ENCODE data around the gene ZNF14.
"Not testable (repeated sequence)": the region's sequence is repeated elsewhere in the genome, so short reads cannot be mapped to it uniquely, and the experiment has no call there.

Gene ZNF14
- long read RNA-seq, donor 1, transcript ZNF14-201 (4 exons, 2,949 nt), result major isoform, 7 of 7 reads
- long read RNA-seq, donor 1, partial matches to known transcripts, result 0 of 7 reads
- long read RNA-seq, donor 1, other reads (novel, unspliced or antisense), result 0 of 7 reads
- long read RNA-seq, donor 2, transcript ZNF14-201 (4 exons, 2,949 nt), result major isoform, 5 of 5 reads
- long read RNA-seq, donor 2, partial matches to known transcripts, result 0 of 5 reads
- long read RNA-seq, donor 2, other reads (novel, unspliced or antisense), result 0 of 5 reads
- long read RNA-seq, donor 3, partial matches to known transcripts, result 0 of 1 reads
- long read RNA-seq, donor 3, other reads (novel, unspliced or antisense), result 0 of 1 reads
- long read RNA-seq, donor 4, partial matches to known transcripts, result 0 of 1 reads
- long read RNA-seq, donor 4, other reads (novel, unspliced or antisense), result 0 of 1 reads
- long read RNA-seq, donor 5, partial matches to known transcripts, result 0 of 3 reads
- long read RNA-seq, donor 5, other reads (novel, unspliced or antisense), result 0 of 3 reads
- long read RNA-seq, donor 6, partial matches to known transcripts, result 0 of 3 reads
- long read RNA-seq, donor 6, other reads (novel, unspliced or antisense), result 0 of 3 reads
- long read RNA-seq, donor 7, result 0 reads
- long read RNA-seq, donor 8, transcript ZNF14-201 (4 exons, 2,949 nt), result major isoform, 6 of 6 reads
- long read RNA-seq, donor 8, partial matches to known transcripts, result 0 of 6 reads
- long read RNA-seq, donor 8, other reads (novel, unspliced or antisense), result 0 of 6 reads

DNA sequence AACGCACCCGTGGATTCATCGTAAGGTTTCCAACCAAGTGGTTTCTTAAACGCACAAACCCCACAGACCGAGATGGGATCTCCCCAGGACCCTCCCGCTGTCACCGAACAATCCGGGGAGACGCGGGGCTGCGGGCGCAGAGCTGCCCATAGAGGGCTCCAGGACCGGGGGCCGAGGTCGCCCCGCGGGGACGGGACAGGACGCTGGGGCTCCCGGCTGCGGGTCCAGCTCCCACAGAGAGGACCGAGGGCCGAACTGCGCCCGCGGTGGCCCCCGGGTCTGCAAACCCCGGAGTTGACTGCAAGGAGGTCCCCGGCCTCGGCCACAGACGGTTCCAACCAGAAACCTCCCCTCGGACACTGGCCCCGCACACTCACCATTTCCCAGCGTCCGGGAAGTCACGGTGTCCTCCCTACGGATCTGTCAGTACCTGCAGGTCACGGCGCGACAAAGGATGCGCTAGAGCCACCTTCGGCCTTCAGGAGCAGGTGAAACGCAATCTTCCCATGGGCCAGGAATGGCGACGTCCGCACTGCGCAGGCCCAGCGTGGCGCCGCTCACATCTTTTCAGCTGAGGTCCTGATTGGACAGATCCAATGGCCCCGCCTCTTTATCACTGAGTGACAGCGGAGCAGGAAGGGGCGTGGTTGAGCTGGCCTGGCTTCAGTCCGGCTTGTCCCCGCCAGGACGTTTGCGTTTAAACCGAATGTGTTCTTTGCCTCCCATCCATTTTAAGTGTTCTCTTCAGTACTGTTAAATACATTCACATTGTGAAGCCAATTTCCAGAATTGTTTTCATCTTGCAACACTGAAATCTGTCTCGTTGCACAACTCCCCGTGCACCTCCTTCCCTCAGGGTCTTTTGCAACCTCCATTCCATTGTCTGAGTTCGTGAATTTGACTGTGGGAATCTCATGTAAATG, at the start of gene ZNF14:
Gene ZNF14, minus strand, starts transcription at position 534 of the 923 bp plus-strand sequence. Its CDS starts 154 bp downstream, at position 380.
- DNase-seq, result peak; percentile 93

DNA sequence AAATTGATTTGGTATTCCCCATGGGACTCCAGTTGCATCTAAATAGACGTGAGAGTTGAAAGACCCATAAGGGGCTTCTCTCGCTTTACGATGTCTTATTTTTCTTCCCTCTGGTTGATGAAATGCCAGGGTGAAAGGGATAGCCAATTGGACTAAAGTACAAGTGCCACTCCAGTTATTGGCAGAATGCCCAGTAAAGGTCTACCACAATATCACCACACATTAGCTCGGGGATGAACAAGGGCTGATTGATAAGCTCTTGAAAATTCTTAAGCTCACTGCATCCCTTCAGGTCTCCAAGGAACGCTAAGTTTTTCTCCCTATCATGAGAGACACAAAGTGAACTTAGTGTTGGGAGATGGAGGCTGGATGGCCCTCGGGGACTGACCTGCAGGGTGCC, 48.9 kb upstream of the ZNF14 start:
- not testable (repeated sequence) for DNase-seq

DNA sequence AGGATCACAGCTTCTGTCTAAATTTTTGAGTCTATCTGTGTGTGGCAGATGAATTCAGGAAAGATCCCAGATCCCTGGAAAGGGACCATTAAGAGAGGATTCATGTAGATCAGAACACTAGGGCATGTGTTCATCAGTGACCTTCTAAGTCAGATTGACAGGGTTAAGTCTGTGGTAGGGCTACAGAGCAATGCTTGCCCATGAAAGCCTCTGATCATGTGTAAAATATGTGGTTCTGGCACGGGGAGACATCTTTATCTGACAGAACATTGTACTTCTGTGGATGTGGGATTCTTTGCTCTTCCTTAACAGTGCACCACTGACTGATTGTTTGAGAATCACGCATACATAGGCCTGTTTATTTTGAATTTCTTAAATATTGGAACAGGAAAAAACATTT, 45.8 kb upstream of the ZNF14 start:
- no peak for DNase-seq

DNA sequence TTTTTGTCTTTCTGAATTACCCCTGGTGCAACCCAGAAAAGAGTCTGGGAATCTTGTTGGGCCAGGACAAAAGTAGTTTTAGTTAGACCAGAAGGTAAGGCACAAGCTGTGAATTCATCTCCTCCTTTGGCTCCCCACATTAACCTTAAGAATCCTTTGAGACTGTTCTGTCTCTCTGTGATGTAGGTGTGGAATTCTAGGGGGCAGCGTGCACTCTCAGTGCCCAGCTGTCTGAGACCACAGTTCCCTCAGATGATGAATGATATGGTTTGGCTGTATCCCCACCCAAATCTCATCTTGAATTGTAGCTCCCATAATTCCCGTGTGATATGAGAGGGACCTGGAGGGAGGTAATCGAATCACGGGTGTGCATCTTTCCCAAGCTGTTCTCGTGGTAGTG, 44.8 kb upstream of the ZNF14 start:
- DNase-seq, result no peak

DNA sequence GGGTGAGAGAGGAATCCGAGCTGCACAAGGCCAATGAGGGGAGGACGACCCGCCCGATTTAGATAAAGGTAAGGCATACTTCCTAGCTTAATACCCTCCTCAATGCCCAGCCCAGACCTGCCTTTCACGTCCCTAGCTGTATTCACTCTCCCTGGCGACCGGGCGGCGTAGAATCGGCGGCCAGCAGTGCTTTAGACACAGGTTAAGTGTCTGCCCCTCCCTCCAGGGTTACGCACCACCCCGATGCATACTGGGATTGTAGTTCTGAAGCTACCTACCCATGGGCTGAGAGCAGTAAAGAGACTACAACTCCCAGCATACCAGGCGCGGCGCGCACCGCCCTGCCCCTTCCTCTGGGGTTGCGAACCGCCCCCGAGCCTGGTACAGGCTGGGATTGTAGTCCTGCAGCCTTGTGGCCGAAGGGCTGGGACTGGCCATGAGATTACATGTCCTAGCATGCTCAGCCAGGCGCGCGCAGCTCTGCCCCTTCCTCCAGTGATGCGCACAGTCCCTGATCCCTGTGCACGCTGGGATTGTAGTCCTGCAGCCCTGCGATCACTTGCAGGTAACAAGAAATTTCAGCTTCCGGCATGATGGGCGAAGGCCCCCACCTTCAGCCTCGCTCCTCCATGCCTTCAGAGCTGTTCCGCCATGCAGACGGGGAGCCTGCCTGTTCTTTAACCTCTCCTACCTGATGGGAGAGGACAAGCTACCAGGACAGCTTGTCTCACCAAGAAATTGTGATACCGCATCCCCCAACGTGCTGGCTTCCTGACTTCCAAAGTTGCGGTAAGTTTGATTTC, 43.5 kb upstream of the ZNF14 start:
- peak; percentile 89 for DNase-seq

DNA sequence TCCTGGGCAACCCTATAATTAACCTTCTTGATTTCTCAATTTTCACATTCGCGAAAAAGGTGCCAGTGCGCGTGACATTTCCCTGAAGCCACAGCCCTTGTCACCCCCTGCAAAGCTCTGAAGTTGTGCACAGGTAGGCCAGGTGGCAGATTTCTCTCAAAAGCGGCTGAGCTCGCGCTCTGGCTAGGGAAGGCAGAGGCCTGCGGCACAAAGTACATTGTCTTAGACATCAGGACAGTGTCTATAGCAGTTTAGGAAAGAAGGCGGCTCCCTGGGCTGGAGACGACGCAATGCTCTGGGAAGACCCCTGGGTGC, 42.9 kb upstream of the ZNF14 start:
- no peak for DNase-seq

DNA sequence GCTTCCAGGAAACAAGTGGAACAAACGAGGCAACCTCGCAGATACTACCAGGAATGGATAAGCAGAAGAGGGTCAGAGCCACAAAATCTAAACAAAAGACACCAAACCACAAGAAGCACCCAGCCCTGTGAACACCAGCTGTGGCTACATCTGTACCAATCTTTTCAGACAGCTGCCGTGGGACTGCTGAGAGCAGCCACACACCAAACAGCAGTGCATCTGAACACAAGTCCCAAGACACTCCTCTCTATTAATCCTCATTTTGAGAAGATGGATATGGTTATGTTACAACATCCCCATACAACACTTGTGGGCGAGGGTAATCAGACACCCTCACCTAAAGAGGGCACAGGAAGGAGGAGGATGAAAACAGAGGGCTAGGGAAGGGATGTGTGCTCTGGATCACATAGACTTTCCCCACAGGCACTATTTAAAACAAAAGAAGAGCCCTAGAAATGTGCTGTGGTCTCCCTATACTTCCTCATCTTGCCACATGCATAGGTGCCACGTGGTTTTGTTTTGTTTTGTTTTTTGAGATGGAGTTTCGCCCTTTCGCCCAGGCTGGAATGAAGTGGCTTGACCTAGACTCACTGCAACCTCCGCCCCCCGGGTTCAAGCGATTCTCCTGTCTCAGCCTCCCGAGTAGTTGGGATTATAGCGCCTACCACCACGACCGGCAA, 41.6 kb upstream of the ZNF14 start:
- no peak for DNase-seq

DNA sequence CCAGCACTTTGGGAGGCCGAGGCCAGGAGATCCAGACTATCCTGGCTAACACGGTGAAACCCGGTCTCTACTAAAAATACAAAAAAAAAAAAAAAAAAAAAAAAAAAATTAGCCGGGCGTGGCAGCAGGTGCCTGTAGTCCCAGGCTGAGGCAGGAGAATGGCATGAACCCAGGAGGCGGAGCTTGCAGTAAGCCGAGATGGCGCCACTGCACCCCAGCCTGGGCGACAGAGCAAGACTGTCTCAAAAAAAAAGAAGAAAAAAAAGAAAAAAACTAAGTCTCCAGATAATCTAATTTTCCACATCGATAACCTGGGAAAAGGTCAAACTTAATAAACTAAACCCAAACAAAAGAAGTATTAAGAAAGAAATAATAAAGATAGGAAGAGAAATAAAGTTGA, 39.1 kb upstream of the ZNF14 start:
- not testable (repeated sequence) for DNase-seq

DNA sequence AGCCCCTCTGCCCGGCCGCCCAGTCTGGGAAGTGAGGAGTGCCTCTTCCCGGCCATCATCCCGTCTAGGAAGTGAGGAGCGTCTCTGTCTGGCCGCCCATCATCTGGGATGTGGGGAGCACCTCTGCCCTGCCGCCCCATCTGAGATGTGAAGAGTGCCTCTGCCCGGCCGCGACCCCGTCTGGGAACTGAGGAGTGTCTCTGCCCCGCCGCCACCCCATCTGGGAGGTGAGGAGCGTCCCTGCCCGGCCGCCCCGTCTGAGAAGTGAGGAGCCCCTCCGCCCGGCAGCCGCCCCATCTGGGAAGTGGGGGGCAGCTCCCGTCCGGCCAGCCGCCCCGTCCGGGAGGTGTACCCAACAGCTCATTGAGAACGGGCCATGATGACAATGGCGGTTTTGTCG, 37.1 kb upstream of the ZNF14 start:
- not testable (repeated sequence) for DNase-seq

DNA sequence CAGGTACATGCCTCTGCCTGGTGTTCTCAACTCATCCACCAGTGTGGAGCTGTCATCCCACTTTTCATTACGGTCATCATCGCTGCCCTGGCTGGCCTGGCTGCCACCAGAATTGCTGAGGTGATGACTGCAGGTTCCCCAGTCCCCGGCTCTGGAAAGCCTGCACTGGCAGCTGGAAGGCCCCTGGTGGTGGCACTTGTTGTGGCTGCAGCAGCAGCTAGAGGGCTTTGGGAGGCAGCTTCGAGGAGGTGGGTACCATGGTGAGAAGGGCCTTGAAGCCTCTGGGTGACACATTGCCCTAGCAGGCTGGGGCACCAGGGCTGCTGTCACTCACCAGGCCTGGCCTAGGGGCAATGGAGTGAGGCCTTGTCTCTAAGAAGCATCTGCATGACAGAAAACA, 25.3 kb upstream of the ZNF14 start:
- no peak for DNase-seq

DNA sequence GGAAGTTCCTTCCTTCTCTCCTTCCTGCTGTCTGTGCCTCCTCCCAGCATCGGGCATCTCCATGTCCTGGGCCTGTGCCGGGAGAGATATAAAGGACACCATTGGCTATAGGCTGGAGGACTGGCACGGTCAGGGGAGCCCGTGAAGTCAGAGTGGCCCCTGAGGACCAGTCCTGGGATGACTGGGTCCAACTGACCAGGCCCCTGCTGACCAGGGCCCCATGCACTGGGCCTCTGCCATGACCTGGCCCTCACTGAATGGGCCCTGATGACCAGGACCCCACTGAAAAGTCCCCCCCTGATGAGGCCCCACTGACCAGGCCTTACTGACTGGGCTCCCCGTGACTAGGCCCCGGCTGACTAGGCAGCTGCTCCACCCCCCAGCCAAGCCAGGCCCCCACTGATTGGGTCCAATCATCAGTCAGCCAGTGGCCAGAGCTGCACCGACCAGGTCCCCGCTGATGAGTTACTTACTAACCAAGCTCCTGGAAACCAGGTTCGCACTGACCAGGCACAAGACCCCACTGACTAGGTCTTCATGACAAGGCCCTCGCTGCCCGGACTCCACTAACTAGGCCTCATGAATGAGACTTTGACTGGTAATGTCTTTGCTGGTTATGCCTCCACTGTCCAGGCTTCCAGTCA, 20.0 kb upstream of the ZNF14 start:
- no peak for DNase-seq

DNA sequence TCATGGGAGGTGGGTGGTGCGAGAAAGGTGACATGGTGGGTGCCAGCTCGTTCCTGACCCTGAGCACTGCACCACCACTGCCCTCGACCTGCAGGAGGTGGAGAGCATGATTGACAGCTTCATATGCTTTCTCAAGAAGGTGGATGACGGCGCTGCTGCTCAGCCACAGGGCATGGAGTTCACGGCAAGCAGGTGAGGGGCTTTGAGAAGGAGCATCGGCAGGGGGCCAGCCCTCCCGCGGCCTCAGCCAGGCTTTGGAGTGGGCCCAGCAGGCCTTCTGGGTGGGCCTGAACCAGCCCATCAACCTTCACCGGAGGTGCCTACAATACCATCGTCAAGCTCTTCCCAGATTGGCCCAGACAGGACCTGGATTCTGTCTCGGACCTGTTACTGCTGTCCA, 18.9 kb upstream of the ZNF14 start:
- DNase-seq, result no peak

DNA sequence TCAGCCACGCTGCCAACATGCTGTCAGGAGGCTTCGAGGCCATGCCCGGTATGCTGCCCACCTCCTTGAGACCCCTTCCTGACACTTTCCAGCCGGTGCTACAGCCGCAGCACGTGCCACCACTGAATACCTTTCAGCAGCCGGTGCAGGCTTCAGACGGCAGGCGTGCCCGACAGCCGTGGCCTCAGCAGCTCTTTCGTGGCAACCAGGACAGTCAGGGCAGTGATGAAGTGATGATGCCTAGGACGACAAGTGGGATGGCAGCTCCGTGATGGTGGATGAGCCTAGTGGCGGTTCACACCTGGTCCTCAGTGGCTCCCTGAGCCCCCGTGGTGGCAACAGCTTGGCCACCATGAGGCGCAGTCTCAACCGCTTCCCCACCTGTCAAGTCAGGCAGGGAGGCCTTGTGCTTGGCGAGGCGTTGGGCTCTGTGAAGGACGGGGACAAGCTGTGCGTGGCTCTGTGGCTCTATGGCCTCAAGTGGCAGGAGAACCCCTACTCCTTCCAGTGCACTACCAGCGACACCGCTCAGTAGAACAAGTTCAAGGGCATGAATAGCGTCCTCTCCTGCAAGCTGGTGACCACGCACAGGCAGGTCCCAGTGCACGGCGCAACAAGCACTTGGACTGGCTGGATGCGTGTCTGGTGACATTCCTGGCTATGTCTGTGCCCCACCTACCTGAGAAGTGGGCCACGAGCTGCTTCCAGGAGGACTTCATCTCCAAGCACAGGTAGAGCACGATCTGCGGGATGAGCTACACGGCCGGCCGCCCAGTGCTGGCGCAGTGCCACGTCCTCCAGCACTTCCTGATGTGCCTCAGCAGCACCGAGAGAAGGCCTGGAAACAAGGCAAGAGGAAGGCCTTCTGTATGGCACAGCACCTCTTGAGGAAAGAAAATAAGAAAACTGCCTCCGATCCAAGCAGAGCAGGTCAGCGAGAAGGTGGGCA, 18.2 kb upstream of the ZNF14 start:
- no peak for DNase-seq

DNA sequence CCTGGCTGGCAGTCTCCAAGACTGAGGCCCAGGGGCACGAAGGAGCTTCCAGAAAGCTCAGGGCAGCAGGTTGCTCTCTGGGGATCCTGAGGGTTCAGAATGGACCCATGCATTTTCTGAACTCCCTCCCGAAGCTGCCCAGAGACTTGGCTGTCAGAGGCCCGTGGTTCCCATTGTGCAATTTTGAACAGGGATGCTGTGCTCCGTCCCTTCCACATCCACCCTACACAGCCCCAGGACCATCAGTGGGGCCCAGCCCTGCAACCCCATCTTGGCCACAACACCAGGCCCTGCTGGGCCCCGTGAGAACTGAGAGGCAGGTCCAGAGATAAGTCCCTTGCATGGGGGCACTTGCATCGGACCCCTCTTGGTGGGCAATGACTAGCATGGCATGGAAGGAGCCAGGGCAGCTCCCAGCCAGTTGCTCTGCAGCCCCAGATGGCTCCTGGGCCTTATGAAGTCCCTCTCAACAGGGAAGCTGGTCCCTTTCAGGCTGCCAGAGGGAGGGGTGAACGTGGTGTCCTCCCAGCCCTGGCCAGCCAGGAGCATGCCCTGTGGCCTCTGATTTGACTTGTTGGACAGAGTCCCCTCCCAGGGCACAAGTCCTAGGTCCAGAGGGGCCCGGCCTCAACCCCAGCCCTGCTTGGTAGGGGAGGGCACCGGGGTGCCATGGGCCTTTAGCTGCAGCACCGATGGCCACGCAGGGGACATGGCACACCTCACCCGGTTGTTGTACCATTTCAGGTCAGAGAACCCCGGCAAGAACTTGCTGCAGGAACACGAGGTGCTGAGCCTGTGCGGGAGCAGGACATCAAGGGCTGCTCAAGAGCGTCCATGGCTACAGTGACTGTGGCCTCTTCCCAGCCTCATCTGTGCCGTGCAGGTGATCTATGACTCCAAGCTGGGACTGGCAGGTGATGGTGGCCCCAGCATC, 17.3 kb upstream of the ZNF14 start:
- DNase-seq, result no peak

DNA sequence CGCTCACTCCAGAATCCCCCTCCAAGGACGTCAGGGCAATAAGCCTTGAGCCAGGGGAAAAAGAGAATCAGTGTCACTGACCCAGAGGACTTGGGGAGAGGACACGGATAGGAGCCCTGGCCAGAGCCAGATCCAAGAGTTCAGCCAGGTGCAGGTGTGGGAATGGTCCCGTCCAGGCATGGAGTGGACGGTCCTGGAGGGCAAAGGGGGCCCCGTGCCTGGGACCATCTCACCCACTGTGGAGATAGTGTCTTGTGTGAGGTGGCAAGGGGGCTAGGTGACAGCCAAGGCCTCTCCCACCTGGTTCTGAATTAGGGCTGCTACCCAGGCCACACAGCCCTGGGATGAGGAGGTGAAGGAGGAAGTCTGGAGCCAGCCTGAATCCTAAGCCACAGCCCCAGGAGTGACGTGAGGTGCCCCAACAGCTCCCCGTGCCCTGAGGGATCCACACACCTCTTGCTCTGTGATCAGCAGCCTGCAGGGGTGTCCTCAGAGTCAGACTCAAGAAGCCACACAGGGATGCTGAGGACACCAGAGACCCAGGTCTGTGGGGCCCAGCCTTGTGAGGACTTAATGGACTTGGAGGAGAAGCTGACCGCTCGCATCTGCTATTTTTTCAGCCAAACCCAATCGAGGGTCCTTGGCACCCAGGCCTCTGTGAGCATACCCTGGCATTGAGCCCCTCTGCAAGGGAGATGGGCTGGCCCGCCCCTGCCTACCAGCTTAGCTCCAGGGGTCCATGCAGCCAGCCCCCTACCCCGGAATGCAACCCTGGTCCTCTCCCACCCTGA, 16.4 kb upstream of the ZNF14 start:
- no peak for DNase-seq

DNA sequence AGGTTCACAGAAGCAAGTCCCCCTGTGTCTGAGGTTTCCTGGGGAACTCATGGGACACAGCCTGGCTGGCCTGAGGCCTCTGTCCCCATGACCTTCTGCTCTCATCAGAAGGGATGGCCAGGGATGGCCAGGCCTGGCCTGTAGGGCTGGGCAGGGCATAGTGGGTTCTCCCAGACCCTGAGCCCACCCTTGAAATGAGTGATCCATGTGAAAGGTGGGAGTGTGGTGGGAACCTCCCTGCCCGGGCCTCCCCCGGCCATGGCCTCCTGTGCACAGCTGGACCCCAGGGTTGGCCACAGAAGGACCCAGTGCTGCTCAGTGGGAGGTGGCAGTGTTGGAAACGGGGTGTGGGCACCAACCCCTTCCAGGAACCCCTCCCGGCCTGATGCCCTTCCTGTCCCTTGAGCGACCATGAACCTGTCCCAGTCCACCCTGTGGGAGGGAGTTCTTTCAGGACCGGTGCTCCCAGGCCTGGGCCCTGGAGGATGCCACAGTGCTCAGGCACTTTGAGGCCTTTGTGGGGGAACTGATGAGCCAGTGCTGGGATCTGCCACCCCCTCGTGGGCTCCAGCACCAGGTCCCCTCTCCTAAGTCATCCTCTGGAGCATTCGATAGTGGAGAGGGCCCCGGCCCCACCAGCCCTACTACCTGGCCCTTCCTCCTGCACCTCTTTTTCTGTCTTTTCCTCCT, 15.5 kb upstream of the ZNF14 start:
- DNase-seq, result no peak

All from right kidney (tissue), 9 donors.